H1 (cell line): ENCODE data around the gene YBX2.

Experiments used
- CREB1 ChIP-seq: IDR thresholded peaks from 2 replicates; pipeline ENCODE4 v1.6.1; 2012; ENCODE audit warnings: inconsistent platforms
- EZH2 ChIP-seq: fragments of 200-600 bp; sonication (generic); IDR thresholded peaks from 2 replicates; pipeline ENCODE4 v1.7.1; 2012; ENCODE audit warnings: low read depth, mild to moderate bottlenecking, moderate library complexity, low read length, inconsistent platforms; ENCODE audit not compliant: severe bottlenecking
- TF ChIP-seq, protein P1 (sequence below), 3 experiments: IDR thresholded peaks; 1 replicate in 2 of 3; 2 replicates in 1 of 3; pipeline versions ENCODE4 v1.5.1 to v1.6.1; 2011; ENCODE audit warnings: low read length in 3 of 3, mild to moderate bottlenecking in 3 of 3, inconsistent platforms in 2 of 3, low read depth in 1 of 3, moderate library complexity in 1 of 3; ENCODE audit not compliant: insufficient read depth in 1 of 3; ENCODE audit errors: control extremely low read depth in 1 of 3

DNA sequence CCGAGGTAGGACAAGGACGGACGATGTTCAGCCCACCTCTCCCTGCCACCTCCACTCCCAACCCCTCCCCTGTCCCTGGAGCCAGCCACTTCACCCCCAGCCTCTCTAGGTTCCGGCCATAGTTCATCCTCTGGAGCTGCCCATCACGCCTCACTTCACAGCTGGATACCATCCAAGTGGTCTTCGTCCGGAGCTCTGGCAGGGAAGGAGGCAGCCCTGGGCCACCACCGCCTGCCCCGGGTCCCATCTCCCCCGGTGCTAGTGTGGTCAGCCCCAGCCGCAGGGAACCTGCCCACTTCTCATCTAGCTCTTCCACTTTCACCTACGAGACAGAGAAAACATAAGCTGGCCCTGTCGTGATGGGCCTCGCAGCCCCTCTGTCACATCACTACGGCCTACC is 27.0 kb upstream of the YBX2 start:
- TF ChIP-seq, protein P1, sequence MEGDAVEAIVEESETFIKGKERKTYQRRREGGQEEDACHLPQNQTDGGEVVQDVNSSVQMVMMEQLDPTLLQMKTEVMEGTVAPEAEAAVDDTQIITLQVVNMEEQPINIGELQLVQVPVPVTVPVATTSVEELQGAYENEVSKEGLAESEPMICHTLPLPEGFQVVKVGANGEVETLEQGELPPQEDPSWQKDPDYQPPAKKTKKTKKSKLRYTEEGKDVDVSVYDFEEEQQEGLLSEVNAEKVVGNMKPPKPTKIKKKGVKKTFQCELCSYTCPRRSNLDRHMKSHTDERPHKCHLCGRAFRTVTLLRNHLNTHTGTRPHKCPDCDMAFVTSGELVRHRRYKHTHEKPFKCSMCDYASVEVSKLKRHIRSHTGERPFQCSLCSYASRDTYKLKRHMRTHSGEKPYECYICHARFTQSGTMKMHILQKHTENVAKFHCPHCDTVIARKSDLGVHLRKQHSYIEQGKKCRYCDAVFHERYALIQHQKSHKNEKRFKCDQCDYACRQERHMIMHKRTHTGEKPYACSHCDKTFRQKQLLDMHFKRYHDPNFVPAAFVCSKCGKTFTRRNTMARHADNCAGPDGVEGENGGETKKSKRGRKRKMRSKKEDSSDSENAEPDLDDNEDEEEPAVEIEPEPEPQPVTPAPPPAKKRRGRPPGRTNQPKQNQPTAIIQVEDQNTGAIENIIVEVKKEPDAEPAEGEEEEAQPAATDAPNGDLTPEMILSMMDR (IDR thresholded peaks at IDR 0.05; ENCODE audit: control extremely low read depth in 1 of 3, insufficient read depth in 1 of 3, low read depth in 1 of 3, low read length in 3 of 3), result no peak
- TF ChIP-seq EZH2 (no peak), CREB1 (no peak)
